Activated CD8-positive, alpha-beta memory T cell treated with anti-CD3 and anti-CD28 coated beads, Interleukin-2, amount 50 U/mL, for 24 hours (primary cell): Measurements from ENCODE around the gene GPR108.
"Not testable (repeated sequence)": the region's sequence is repeated elsewhere in the genome, so short reads cannot be mapped to it uniquely, and the experiment has no call there.

Experiments
- DNase-seq: peaks from one replicate; pipeline ENCODE4 v3.0.0-alpha.2; 2020; ENCODE audit errors: extremely low read depth

Gene GPR108

DNA sequence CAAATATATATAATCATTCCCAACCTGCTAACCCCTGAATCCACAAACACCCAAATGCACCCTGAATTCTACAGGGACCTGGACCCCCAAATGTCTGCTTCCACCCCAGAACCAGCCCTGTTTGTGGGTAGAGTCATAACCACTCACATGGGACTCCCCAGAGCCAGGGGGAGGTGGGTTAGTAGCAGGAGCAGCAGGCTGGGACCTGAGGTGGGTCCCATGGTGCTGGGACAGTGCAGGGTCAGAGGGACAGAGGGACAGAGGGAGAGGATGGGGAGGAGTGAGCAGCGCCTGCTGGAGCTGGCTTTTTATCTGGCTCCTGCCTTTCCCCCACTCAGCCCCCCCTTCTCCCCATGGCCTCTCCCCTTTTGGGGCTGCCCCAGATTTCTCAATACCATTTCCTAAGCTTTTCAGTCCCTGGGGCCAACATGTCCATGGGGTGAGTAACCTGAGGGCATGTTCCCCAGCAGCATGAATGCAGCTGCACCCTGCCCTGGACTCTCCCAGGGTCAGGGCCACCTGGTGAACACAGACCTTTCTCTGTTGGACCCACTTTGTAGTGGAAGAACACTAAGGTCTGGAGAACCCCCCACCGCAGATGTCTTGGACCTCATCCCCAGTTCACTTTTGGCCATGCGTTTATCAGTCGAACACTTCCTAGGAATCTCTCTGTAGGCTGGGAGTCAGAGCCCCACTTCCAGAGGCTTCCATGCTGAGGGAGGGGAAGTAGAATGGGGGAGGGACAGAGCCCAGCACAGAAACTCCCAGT lies 16.8 kb downstream of the GPR108 start, which contains the start of gene C3:
C3 (minus strand) TSS at position 282 of the 769 bp plus-strand sequence; CDS start at position 221, 61 bp downstream.
- no peak for DNase-seq

- no peak for DNase-seq
Measured at GRCh38 chr19:6719992-6720368, 17.4 kb downstream of the GPR108 start.

- DNase-seq = no peak
Measured at GRCh38 chr19:6719540-6719861, 17.9 kb downstream of the GPR108 start.

DNA sequence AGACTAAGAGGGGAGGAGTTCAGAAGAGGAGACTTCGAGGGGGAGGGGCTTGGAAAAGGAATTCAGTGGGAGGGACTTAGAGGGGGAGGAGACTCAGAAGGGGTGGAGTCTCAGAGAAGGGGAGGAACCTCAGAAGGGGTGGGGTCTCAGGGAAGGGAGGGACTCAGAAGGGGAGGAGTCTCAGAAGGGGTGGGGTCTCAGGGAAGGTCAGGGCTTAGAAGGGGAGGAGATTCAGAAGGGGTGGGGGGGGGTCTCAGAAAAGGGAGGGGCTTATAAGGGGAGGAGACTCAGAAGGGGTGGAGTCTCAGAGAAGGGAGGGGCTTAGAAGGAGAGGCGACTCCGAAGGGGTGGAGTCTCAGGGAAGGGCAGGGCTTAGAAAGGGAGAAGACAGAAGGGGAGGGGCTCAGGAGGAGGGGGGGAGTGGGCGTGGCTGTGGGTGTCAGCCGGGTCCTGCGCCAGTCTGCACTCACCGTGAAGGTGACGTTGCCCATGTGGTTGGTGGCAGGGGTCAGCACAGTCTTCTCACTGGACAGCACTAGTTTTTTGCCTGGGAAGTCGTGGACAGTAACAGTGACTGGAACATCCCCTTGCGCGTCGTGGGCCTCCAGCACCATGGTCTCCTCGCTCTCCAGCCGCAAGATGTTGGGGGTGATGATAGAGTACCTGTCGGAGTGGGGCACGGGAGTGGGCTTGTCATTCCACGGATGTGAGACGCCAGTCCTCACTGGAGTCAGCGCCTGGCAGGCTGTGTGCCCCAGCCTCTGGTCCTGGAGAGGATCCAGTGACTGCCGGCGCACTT lies 18.4 kb downstream of the GPR108 start:
- no peak for DNase-seq

GRCh38 chr19:6718111-6718740 lies 19.2 kb downstream of the GPR108 start:
- DNase-seq = no peak

- DNase-seq = no peak
Measured at GRCh38 chr19:6717441-6717971, 19.9 kb downstream of the GPR108 start.

DNA sequence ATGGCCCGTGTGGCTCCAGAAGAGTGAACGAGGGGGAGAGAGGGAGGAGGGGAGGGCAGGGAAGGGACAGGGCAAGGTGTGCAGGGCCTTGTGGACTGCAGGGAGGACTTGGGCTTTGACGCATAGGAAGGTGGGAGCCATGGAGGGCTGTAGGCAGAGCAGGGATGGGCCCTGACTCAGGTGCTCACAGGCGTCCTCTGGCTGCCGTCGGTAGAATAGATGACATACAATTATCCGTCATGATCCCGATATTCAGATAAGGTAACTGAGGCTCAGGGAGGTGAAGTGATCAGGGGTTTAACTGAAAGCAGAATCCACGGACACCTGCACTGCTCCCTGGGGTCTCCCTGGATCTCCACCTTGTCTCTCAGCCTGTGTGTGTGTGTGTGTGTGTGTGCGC lies 20.3 kb downstream of the GPR108 start:
- DNase-seq = no peak

DNA sequence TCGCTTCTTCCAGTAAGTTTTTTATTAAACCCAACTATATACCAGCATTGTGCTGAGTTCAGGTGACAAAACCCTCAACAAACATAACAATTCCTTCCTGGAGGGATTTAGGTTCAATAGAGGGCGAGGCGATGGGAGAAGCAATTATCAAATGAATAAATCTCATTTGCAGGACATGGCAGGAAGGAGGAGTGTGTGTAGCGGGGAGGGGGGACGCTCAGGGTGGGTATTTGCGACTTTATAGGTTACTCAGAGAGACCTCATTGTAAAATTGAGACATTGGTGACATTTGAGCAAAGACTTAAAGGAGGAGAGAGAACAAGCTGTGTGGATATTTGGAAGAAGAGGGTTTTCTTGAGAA lies 20.8 kb downstream of the GPR108 start:
- no peak for DNase-seq

DNA sequence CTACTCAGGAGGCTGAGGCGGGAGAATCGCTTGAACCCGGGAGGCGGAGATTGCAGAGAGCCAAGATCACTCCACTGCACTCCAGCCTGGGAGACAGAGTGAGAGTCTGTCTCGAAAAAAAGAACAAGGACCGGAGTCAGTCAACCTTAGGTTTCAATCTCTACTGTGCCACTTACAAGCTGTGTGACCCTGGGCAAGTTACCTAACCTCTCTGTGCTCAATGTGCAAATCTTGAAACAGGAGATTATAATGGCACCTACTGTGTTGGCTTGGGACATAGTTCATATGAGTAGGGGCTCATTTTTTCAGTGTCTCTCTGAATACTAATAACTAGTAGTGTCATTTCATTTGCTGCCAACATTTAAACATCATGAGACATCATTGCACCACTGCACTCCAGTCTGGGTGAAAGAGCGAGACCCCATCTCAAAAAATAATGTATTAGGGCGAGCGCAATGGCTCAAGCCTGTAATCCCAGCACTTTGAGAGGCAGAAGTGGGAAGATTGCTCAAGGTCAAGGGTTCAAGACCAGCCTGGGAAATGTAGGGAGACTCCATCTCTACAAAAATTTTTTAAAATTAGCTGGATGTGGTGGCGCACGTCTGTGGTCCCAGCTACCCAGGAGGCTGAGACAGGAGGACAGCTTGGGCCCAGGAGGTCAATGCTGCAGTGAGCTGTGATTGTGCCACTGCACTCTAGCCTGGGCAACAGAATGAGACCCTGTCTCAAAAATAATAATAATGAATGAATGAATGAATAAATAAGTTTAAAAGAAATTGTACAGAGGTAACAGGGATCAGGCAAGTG lies 22.4 kb downstream of the GPR108 start:
- no peak for DNase-seq

- no peak for DNase-seq
Measured at GRCh38 chr19:6713773-6714692, 23.3 kb downstream of the GPR108 start.

DNA sequence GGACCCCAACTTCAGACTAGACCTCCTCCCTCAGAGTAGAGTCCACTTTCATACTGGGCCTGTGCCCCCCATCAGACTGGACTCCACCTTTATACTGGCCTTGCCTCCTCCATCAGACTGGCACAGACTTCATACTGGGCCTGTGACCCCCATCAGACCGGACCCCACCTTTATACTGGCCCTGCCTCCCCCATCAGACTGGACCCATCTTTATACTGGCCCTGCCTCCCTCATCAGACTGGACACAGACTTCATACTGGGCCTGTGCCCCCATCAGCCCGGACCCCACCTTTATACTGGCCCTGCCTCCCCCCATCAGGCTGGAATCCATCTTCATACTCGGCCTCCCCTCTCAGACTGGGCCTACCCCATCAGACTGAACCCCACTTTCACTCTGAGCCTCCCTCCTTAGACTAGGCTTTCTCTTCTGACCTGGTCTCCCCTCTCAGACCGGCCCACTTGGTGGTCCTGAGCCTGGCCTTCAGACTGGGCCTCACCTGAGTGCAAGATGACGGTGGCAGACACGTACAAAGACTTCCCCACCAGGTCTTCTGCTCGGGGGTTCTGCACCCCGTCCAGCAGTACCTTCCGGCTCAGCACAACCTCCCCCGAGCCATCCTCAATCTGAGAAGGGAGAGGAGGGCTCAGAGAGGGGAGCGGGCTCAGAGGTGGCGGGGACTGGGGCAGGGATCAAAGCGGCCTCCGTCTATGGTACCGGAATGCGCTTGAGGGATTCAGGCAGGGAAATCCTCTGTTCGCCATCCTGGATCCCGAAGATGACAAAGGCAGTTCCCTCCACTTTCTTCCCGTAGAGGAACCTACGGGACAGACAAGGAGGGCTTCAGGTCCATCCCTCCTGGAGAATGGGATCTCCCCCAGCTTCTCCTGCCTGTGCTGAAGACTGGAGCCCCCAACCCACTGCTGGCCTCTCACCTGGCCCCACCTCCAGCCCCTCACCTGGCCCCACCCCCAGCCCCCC lies 24.4 kb downstream of the GPR108 start:
- no peak for DNase-seq

- no peak for DNase-seq
Measured at GRCh38 chr19:6712231-6712630, 25.1 kb downstream of the GPR108 start.

DNA sequence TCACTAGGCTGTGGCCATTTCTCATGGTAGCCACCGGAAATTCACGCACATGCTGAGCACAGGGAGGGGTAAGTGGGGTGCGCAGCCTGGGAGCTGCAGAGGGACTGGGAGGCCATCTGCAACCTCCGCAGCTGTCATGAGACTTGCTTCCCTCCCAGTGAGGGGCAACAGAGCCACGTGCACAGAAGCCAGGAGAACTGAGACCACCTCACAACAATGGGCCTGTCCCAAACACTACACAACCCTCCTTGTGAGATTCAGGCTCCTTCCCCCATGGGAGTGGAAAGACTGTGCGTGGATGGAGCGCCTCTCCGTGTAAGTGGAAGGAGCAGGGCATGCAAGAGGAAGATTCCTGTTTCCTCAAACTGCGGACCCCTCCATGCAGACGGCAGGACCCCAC lies 25.8 kb downstream of the GPR108 start:
- no peak for DNase-seq

DNA sequence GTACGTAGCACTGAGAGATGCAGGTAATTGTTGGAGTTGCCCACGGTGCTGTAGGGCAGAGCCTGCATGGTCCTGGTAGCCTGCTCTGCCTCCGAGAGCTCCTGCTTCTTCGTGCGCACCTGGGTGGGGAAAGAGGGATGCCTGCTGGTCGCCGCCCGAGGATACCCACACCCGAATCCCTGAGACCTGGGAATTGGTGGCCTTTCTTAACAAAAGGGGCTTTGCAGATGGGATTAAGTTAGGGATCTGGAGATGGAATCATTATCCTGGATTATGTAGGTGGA lies 26.4 kb downstream of the GPR108 start:
- no peak for DNase-seq

GRCh38 chr19:6710273-6711077 lies 26.9 kb downstream of the GPR108 start:
- no peak for DNase-seq

DNA sequence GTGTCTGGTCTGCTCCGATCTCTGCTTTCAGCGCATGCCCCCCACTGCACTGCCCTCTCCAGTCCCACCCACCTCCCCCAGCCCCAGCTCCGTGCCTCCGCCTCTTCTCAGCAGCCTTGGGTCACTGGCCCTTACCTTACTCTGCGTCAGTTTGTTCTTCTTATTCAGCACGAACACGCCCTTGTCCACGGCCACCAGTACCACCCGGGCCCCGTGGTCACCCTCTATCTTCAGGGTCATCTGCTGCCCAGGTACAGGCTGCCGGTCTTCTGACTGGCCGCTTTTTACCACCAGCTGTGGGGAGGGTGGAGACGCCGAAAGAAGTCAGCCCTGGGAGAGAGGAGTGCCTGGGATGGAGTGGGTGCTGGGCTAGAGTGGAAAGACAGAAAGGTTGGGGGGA lies 27.8 kb downstream of the GPR108 start:
- no peak for DNase-seq

DNA sequence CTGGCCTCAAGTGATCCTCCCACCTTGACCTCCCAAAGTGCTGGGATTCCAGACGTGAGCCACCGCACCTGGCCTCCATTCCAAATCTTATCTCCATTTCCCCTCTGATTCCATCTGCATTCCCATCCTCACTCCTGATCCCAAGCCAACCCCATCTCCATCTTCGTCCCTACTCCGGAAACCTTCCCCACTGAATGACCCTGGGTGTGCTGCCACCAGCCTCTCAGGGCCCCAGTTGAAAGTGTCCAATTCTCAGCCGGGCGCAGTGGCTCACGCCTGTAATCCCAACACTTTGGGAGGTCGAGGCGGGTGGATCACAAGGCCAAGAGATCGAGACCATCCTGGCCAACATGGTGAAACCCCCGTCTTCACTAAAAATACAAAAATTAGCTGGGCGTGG lies 28.5 kb downstream of the GPR108 start:
- DNase-seq = not testable (repeated sequence)

DNA sequence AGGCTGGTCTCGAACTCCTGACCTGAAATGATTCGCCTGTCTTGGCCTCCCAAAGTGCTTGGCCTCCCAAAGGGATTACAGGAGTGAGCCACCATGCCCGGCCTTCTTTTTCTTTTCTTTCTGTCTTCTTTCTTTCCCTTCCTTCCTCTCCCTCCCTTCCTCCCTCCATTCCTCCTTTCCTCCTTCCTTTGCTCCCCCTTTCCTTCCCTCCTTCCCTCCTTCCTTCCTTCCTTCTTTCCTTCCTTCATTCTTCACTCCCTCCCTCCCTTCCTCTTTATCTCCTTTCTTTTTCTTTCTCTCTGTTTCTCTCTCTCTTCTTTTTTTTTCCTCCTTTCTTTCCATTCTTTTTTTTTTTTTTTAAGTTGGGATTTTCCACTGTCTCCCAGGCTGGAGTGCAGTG lies 29.0 kb downstream of the GPR108 start:
- DNase-seq = no peak

DNA sequence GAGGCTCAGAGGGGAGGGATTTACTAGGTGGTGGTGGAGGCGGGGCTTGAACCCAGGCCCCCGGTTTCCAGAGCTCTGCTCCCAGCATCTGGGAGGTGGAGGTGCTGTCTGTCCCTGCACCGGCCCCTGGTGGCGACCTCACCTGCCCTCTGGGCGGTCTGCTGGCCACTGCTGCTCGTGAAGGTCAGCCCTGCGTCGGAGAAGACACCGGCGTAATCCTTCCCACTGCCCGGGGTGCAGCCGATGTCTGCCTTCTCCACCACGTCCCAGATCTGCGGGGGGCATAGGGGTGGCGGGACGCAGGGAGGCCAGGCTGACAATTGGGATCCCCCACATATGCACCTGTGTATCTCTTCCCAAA lies 29.7 kb downstream of the GPR108 start:
- DNase-seq = no peak
